GM18526 (cell line): ENCODE data around the gene EXOC3L1.

Experiments
- POLR2A ChIP-seq: IDR thresholded peaks from 3 replicates; pipeline ENCODE4 v1.6.1; 2011; ENCODE audit not compliant: insufficient read length; ENCODE audit errors: extremely low read depth

Gene EXOC3L1

GRCh38 chr16:67190041-67190440, at the start of gene EXOC3L1:
Gene EXOC3L1, minus strand, starts transcription at chr16:67190136. Its CDS starts 460 bp downstream, at chr16:67189676.
- no peak for TF ChIP-seq POLR2A

- no peak for TF ChIP-seq POLR2A
Measured at GRCh38 chr16:67238806-67239470, 49.0 kb upstream of the EXOC3L1 start.

- TF ChIP-seq POLR2A: no peak
Measured at GRCh38 chr16:67238278-67238575, 48.3 kb upstream of the EXOC3L1 start.

GRCh38 chr16:67237396-67238277, 47.7 kb upstream of the EXOC3L1 start:
- no peak for TF ChIP-seq POLR2A

- no peak for TF ChIP-seq POLR2A
Measured at GRCh38 chr16:67236563-67237395, 46.8 kb upstream of the EXOC3L1 start.

- no peak for TF ChIP-seq POLR2A
Measured at GRCh38 chr16:67235816-67236562, 46.1 kb upstream of the EXOC3L1 start.

GRCh38 chr16:67234180-67234597, 44.3 kb upstream of the EXOC3L1 start:
- no peak for TF ChIP-seq POLR2A

GRCh38 chr16:67233596-67233995, 43.7 kb upstream of the EXOC3L1 start:
- TF ChIP-seq POLR2A: no peak

GRCh38 chr16:67230809-67231660, 41.1 kb upstream of the EXOC3L1 start:
- no peak for TF ChIP-seq POLR2A

GRCh38 chr16:67229906-67230808, 40.2 kb upstream of the EXOC3L1 start:
- TF ChIP-seq POLR2A: no peak

- TF ChIP-seq POLR2A: no peak
Measured at GRCh38 chr16:67228905-67229304, 39.0 kb upstream of the EXOC3L1 start.

- no peak for TF ChIP-seq POLR2A
Measured at GRCh38 chr16:67228034-67228785, 38.3 kb upstream of the EXOC3L1 start.

- TF ChIP-seq POLR2A: no peak
Measured at GRCh38 chr16:67227567-67227921, 37.6 kb upstream of the EXOC3L1 start.
